ENCODE data around the gene ZNF500. TPM values are rescaled to one million over a fixed set of nuclear protein-coding genes. Genes with fewer than 3 reads are reported as not detected.

Gene ZNF500
- total and polyA plus RNA-seq, 8 donors, result 12.5 to 20.8 (median 15.2) TPM

GRCh38 chr16:4765511-4766474 is 1.2 kb downstream of the ZNF500 start:
- Histone ChIP-seq H3K27me3 (no peaks in the 10 kb centered on the region), H3K27ac (peak overlapping the region in 1 of 2 donors; percentile 87), H3K9me3 (no peaks in the 10 kb centered on the region), H3K36me3 (peaks cover 0 to 43% of the 10 kb centered on the region in 2 donors), H3K4me1 (peaks cover 13 to 33% of the 10 kb centered on the region in 2 donors), H3K4me3 (peak overlapping the region; percentile 97 to 99)
- intact Hi-C loops (cut with DNase I), result no loop called here
- no peak for TF ChIP-seq CTCF (IDR thresholded peaks at IDR 0.05)
- no peak for DNase-seq
- ATAC-seq, result no peak

DNA sequence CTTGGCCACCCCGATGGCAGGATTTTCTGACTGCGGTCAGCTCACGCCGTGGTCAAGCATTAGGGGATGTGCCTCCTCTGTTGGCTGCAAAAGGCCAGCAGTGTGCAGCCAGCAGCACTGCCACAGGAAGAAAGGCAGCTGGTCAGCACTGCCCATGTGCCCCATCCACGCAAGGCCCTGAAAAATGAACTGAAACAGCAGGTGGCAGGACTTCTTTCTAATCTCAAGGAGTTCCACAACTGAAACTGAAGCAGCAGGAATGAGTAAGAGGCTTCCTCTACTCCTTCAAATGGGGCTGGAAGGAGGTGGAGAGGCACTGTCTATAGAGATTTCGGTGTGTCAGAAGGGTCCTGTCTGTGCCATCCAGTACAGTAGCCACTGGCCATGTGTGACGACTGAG is 3.2 kb downstream of the ZNF500 start:
- H3K4me1 ChIP-seq, result peaks cover 13 to 33% of the 10 kb centered on the region in 2 donors
- no peaks in the 10 kb centered on the region for H3K9me3 ChIP-seq
- no peak overlapping the region for H3K27ac ChIP-seq
- H3K27me3 ChIP-seq, result no peaks in the 10 kb centered on the region
- DNase-seq (no peak), ATAC-seq (no peak)
- intact Hi-C loops (cut with DNase I), result no loop called here
- TF ChIP-seq CTCF (IDR thresholded peaks at IDR 0.05), result no peak
- H3K4me3 ChIP-seq, result no peak overlapping the region
- peaks cover 0 to 63% of the 10 kb centered on the region in 2 donors for H3K36me3 ChIP-seq

DNA sequence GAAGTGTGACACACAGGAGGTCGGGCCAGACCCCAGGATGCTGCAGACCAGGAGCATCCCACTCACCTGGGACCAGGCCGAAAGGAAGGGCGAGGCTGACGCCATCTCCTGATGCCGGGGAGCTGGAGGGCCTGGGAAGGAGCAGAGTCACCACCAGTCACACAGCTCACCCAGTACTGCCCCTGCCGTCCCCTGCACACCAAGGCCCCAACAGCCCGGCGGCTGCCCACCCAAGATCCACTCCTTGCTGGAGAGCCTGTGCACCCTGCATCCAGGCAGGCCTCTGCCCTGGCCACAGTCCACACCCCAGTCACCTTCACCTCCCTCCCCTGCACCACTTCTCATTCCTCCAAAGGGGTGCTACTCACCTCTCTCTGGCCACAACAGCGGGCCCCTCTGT is 4.8 kb downstream of the ZNF500 start:
- ATAC-seq (no peak), DNase-seq (no peak)
- no peak overlapping the region for H3K27ac ChIP-seq
- intact Hi-C loops (cut with DNase I), result no loop called here
- H3K9me3 ChIP-seq, result no peaks in the 10 kb centered on the region
- H3K27me3 ChIP-seq, result no peaks in the 10 kb centered on the region
- no peak for TF ChIP-seq CTCF (IDR thresholded peaks at IDR 0.05)
- H3K4me3 ChIP-seq, result no peak overlapping the region
- peaks cover 0 to 79% of the 10 kb centered on the region in 2 donors for H3K36me3 ChIP-seq
- H3K4me1 ChIP-seq, result peaks cover 8 to 20% of the 10 kb centered on the region in 2 donors

GRCh38 chr16:4760221-4760910 is 6.6 kb downstream of the ZNF500 start:
- H3K9me3 ChIP-seq, result no peaks in the 10 kb centered on the region
- DNase-seq, result no peak
- no peak for TF ChIP-seq CTCF (IDR thresholded peaks at IDR 0.05)
- peaks cover 0 to 95% of the 10 kb centered on the region in 2 donors for H3K36me3 ChIP-seq
- ATAC-seq, result no peak
- H3K27ac ChIP-seq, result no peak overlapping the region
- peaks cover 0 to 7% of the 10 kb centered on the region in 2 donors for H3K4me1 ChIP-seq
- intact Hi-C loops (cut with DNase I), result no loop called here
- no peaks in the 10 kb centered on the region for H3K27me3 ChIP-seq
- H3K4me3 ChIP-seq, result no peak overlapping the region

DNA sequence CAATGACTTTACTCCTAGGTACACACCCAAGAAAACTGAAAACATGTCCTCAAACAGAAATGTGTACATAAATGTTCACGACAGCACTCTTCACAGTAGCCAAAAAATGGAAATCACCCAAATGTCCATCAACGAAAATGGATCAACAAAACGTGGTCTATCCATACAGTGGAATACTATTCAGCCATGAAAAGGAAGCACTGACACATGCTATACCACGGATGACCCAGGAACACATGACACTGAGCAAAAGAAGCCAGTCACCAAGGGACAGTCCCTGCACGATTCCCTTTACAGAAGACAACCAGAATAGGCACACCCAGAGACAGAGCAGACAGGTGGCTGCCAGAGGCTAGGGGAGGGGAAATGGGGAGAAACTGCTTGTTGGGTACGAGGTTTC is 11.3 kb downstream of the ZNF500 start:
- TF ChIP-seq CTCF (IDR thresholded peaks at IDR 0.05), result no peak
- peak in 1 of 4 donors; percentile 0 for DNase-seq
- Histone ChIP-seq H3K4me1 (no peaks in the 10 kb centered on the region), H3K27me3 (no peaks in the 10 kb centered on the region), H3K36me3 (peaks cover 0 to 100% of the 10 kb centered on the region in 2 donors), H3K27ac (no peak overlapping the region), H3K9me3 (peaks cover 0 to 4% of the 10 kb centered on the region in 2 donors), H3K4me3 (no peak overlapping the region)
- ATAC-seq, result no peak
- intact Hi-C loops (cut with DNase I), result no loop called here
